K562 (cell line): ENCODE data around the gene CD300LG. TPM values are rescaled to one million over a fixed set of nuclear protein-coding genes. Genes with fewer than 3 reads are reported as not detected.
A peak's percentile ranks its signal among the peaks of the same experiment; 100 is the strongest.

Experiments
- ATAC-seq: fragments of 200-7000 bp; cut with Tn5 transposase; 3 replicates; pipeline ENCODE4 v1.9.1; 2020; ENCODE audit warnings: moderate library complexity
- BruUV-seq: library from RNA; stranded (reverse); fragments of 400-500 nt; replicated peaks from 2 replicates; lab custom pipeline; 2021; lab: Mats Ljungman, UMichigan
- CTCF ChIA-PET: fragments of 300-600 bp; formaldehyde crosslinking; extraction: SDS; loops from one replicate; lab custom pipeline; 2021; ENCODE audit warnings: low intra/inter-chr PET ratio; lab: Yijun Ruan, JAX
- POLR2A ChIA-PET: fragments of 300-600, 350-650 bp; sonication (Branson Sonifier 250); formaldehyde crosslinking; extraction: SDS; loops from one replicate; lab custom pipeline; 2021; ENCODE audit warnings: antibody characterized with exemption, inconsistent platforms; lab: Yijun Ruan, JAX
- DNase-seq, 4 experiments: peaks; one replicate each; pipeline versions ENCODE4 v3.0.0 to v3.0.0-alpha.2; 2011 to 2018; ENCODE audit warnings: low spot score in 3 of 4, mixed read lengths in 3 of 4; ENCODE audit errors: extremely low read depth in 1 of 4
- FAIRE-seq: peaks from 2 replicates; lab custom pipeline; 2011; peaks lifted over from hg19 to GRCh38; lab: Jason Lieb, UNC
- H2AFZ ChIP-seq: 2 replicates; pipeline ENCODE4 v1.6.0; 2011; ENCODE audit warnings: low read depth, low read length, control low read depth, inconsistent platforms
- H3K27ac ChIP-seq: fragments of 200-600 bp; 3 replicates; pipeline ENCODE4 v1.8.0; 2011; ENCODE audit warnings: low read depth, mild to moderate bottlenecking, control low read depth, inconsistent platforms, low read length, moderate library complexity, mixed read lengths; ENCODE audit errors: extremely low read depth
- H3K27me3 ChIP-seq, 2 experiments: fragments of 300-600 bp in 1 of 2; 2 replicates in 1 of 2; 3 replicates in 1 of 2; pipeline versions ENCODE4 v1.6.0 to v1.8.0; 2011; ENCODE audit warnings: inconsistent platforms in 2 of 2, low read length in 2 of 2, mild to moderate bottlenecking in 1 of 2, mixed read lengths in 1 of 2, moderate library complexity in 1 of 2; ENCODE audit not compliant: control insufficient read depth in 2 of 2, insufficient read depth in 2 of 2
- H3K36me3 ChIP-seq: fragments of 300-600 bp; 3 replicates; pipeline ENCODE4 v1.8.0; 2011; ENCODE audit warnings: mild to moderate bottlenecking, low read length, inconsistent platforms; ENCODE audit not compliant: control insufficient read depth, insufficient read depth
- H3K4me1 ChIP-seq, 2 experiments: fragments of 200-600 bp in 1 of 2; replicated peaks in 1 of 2; 2 replicates in 1 of 2; 3 replicates in 1 of 2; pipeline versions ENCODE4 v1.5.1 to v1.8.0; 2011; ENCODE audit warnings: inconsistent platforms in 2 of 2, low read length in 2 of 2, mild to moderate bottlenecking in 1 of 2, mixed read lengths in 1 of 2, moderate library complexity in 1 of 2; ENCODE audit not compliant: control insufficient read depth in 2 of 2, insufficient read depth in 2 of 2
- H3K4me2 ChIP-seq: 2 replicates; pipeline ENCODE4 v1.6.1; 2011; ENCODE audit warnings: low read length, control low read depth, inconsistent platforms, mixed read lengths; ENCODE audit not compliant: insufficient read depth
- H3K4me3 ChIP-seq: fragments of 200-600 bp; sonication (generic), shearing (Covaris generic); 2 replicates; pipeline ENCODE4 v1.5.1; 2016; ENCODE audit warnings: control low read depth, inconsistent platforms
- H3K79me2 ChIP-seq: fragments of 200-600 bp; 3 replicates; pipeline ENCODE4 v1.8.0; 2011; ENCODE audit warnings: low read length, inconsistent platforms; ENCODE audit not compliant: control insufficient read depth, insufficient read depth
- H3K9ac ChIP-seq, 2 experiments: 2 replicates each; pipeline versions ENCODE4 v1.6.0 to v1.6.1; 2011; ENCODE audit warnings: low read depth in 2 of 2, low read length in 2 of 2, control low read depth in 1 of 2, inconsistent platforms in 1 of 2, mild to moderate bottlenecking in 1 of 2, mixed read lengths in 1 of 2; ENCODE audit not compliant: insufficient read depth in 1 of 2
- H3K9me1 ChIP-seq: one replicate; pipeline ENCODE4 v1.6.0; 2011; ENCODE audit warnings: inconsistent platforms, mild to moderate bottlenecking, low read length, moderate library complexity; ENCODE audit not compliant: control insufficient read depth, insufficient read depth
- H3K9me3 ChIP-seq: replicated peaks from 2 replicates; pipeline ENCODE4 v1.5.1; 2011; ENCODE audit warnings: low read depth, low read length, inconsistent platforms; ENCODE audit not compliant: control insufficient read depth, insufficient read depth
- H4K20me1 ChIP-seq: replicated peaks from 2 replicates; pipeline ENCODE4 v1.6.1; 2011; ENCODE audit warnings: low read length, inconsistent platforms, mixed read lengths; ENCODE audit not compliant: control insufficient read depth, insufficient read depth
- FOSL1 ChIP-seq: fragments of 200-800 bp; sonication (Bioruptor generic); conservative IDR thresholded peaks from 2 replicates; pipeline ENCODE4 v1.6.1; 2016; ENCODE audit warnings: missing genetic modification characterization, missing compliant biosample characterization
- GABPB1 ChIP-seq: sonication (generic); formaldehyde crosslinking; IDR thresholded peaks from 2 replicates; pipeline ENCODE4 v1.8.0; 2022; ENCODE audit warnings: mild to moderate bottlenecking, missing genetic modification reagents
- IFI16 ChIP-seq: fragments of 250-450 bp; sonication (Bioruptor Pico); IDR thresholded peaks from 2 replicates; pipeline ENCODE4 v2.1.2; 2022; ENCODE audit warnings: mild to moderate bottlenecking, inconsistent platforms
- MAZ ChIP-seq, 2 experiments: fragments of 450-650 bp in 1 of 2; sonication (generic) in 1 of 2; formaldehyde crosslinking; IDR thresholded peaks in 1 of 2; conservative IDR thresholded peaks in 1 of 2; 2 replicates each; pipeline versions ENCODE4 v1.4.0 to v1.5.0; 2020; ENCODE audit warnings: mild to moderate bottlenecking in 1 of 2, missing genetic modification reagents in 1 of 2
- NR2C2 ChIP-seq, 2 experiments: fragments of 200-800 bp in 1 of 2; sonication (Bioruptor generic) in 1 of 2; sonication (generic) in 1 of 2; formaldehyde crosslinking in 1 of 2; IDR thresholded peaks; 2 replicates each; pipeline versions ENCODE4 v1.6.1 to v1.8.0; 2016 to 2022; ENCODE audit warnings: mild to moderate bottlenecking in 1 of 2, missing compliant biosample characterization in 1 of 2, missing genetic modification characterization in 1 of 2, missing genetic modification reagents in 1 of 2
- NR2F6 ChIP-seq: fragments of 450-650 bp; formaldehyde crosslinking; IDR thresholded peaks from 2 replicates; pipeline ENCODE4 v1.4.0; 2020; ENCODE audit warnings: mild to moderate bottlenecking
- NRF1 ChIP-seq, 2 experiments: fragments of 450-650 bp; IDR thresholded peaks in 1 of 2; conservative IDR thresholded peaks in 1 of 2; 2 replicates each; pipeline ENCODE4 v1.6.1; 2014; ENCODE audit warnings: mild to moderate bottlenecking in 2 of 2
- RHOXF2B ChIP-seq: fragments of 250-450 bp; sonication (Bioruptor Pico); conservative IDR thresholded peaks from 2 replicates; pipeline ENCODE4 v1.5.1; 2021
- SMC3 ChIP-seq: conservative IDR thresholded peaks from 2 replicates; pipeline ENCODE4 v1.6.1; 2011; ENCODE audit warnings: low read depth, low read length, improper control_type of control experiment; ENCODE audit not compliant: insufficient read depth
- SNIP1 ChIP-seq: fragments of 450-650 bp; IDR thresholded peaks from 2 replicates; pipeline ENCODE4 v1.7.1; 2017; ENCODE audit warnings: low read depth, mild to moderate bottlenecking
- TEAD4 ChIP-seq, 2 experiments: sonication (generic) in 1 of 2; formaldehyde crosslinking in 1 of 2; IDR thresholded peaks; 2 replicates each; pipeline versions ENCODE4 v1.6.1 to v1.8.0; 2012 to 2022; ENCODE audit warnings: borderline replicate concordance in 1 of 2, inconsistent platforms in 1 of 2, low read length in 1 of 2, mild to moderate bottlenecking in 1 of 2, missing genetic modification reagents in 1 of 2
- YBX1 ChIP-seq: fragments of 450-650 bp; IDR thresholded peaks from 2 replicates; pipeline ENCODE4 v1.7.1; 2016; ENCODE audit warnings: mild to moderate bottlenecking
- ZC3H4 ChIP-seq: sonication (generic); formaldehyde crosslinking; IDR thresholded peaks from 2 replicates; pipeline ENCODE4 v1.9.0; 2021; ENCODE audit warnings: missing genetic modification reagents, borderline replicate concordance
- ZNF165 ChIP-seq: fragments of 250-450 bp; sonication (Bioruptor Pico); IDR thresholded peaks from 2 replicates; pipeline ENCODE4 v1.4.0; 2020; ENCODE audit warnings: borderline replicate concordance
- ZNF175 ChIP-seq: fragments of 200-800 bp; sonication (Bioruptor generic); IDR thresholded peaks from 2 replicates; pipeline ENCODE4 v1.6.1; 2016; ENCODE audit warnings: low read depth, mild to moderate bottlenecking, missing genetic modification characterization, missing compliant biosample characterization
- ZNF431 ChIP-seq: sonication (generic); formaldehyde crosslinking; IDR thresholded peaks from 2 replicates; pipeline ENCODE4 v1.8.0; 2022; ENCODE audit warnings: mild to moderate bottlenecking, missing genetic modification reagents
- WGBS: fragments of 100-300 bp; shearing (Covaris generic); methylation state at CpG from one replicate; pipeline ENCODE4 v1.1.6; 2016; ENCODE audit warnings: low coverage, mixed read lengths; ENCODE audit not compliant: insufficient coverage; ENCODE audit errors: missing lambda C conversion rate; 5-methylcytosine and 5-hydroxymethylcytosine counted together
- in situ Hi-C: fragments of 300-500 bp; cut with MboI; formaldehyde crosslinking; loops from 4 replicates; pipeline ENCODE4 v1.15.0; 2018; ENCODE audit warnings: inconsistent platforms, mixed read lengths
- intact Hi-C: fragments of 100-400 bp; cut with micrococcal nuclease; formaldehyde crosslinking; loops from 2 replicates; pipeline ENCODE4 v1.14.2; 2022
- polyA plus RNA-seq, 8 experiments: library from polyadenylated mRNA; depleted of rRNA in 4 of 8; stranded (reverse) in 5 of 8; unstranded in 3 of 8; fragments of >200 nt; fragmentation: Nextera tagmentation in 2 of 8; fragmentation: Illumina TruSeq in 1 of 8; extraction: Ambion mirVana in 2 of 8; extraction: Trizol in 1 of 8; gene quantifications; 2 replicates each; pipeline versions ENCODE4 v1.2.1 to v1.2.3, GENCODE V29; 2011 to 2014; ENCODE audit warnings: inconsistent platforms in 1 of 8, missing spikeins in 1 of 8
- total RNA-seq, 7 experiments: library from RNA; depleted of rRNA in 6 of 7; stranded (reverse); fragments of >200 nt in 6 of 7; fragmentation: Illumina TruSeq in 2 of 7; extraction: Trizol in 2 of 7; gene quantifications; 2 replicates each; pipeline versions ENCODE4 v1.2.1 to v1.2.3, GENCODE V29; 2011 to 2021; ENCODE audit warnings: low replicate concordance in 1 of 7
- TF ChIP-seq, protein P1 (sequence below), 2 experiments: fragments of 450-650 bp in 1 of 2; sonication (generic) in 1 of 2; formaldehyde crosslinking; conservative IDR thresholded peaks; 2 replicates each; pipeline versions ENCODE4 v1.4.0 to v1.8.1; 2020 to 2022; ENCODE audit warnings: mild to moderate bottlenecking in 1 of 2, missing genetic modification reagents in 1 of 2
- TF ChIP-seq, protein P2 (sequence below), 2 experiments: fragments of 250-450 bp in 1 of 2; fragments of 450-650 bp in 1 of 2; sonication (Bioruptor Pico) in 1 of 2; IDR thresholded peaks; 2 replicates each; pipeline versions ENCODE4 v1.6.1 to v1.8.0; 2016 to 2021; ENCODE audit warnings: mild to moderate bottlenecking in 2 of 2, moderate library complexity in 2 of 2, missing compliant biosample characterization in 1 of 2, missing genetic modification characterization in 1 of 2

The CD300LG gene
- total and polyA plus RNA-seq, 9 of the 15 experiments (the other 6 are each of a cell fraction or from before 2014, with no cell fraction given) = not detected

DNA sequence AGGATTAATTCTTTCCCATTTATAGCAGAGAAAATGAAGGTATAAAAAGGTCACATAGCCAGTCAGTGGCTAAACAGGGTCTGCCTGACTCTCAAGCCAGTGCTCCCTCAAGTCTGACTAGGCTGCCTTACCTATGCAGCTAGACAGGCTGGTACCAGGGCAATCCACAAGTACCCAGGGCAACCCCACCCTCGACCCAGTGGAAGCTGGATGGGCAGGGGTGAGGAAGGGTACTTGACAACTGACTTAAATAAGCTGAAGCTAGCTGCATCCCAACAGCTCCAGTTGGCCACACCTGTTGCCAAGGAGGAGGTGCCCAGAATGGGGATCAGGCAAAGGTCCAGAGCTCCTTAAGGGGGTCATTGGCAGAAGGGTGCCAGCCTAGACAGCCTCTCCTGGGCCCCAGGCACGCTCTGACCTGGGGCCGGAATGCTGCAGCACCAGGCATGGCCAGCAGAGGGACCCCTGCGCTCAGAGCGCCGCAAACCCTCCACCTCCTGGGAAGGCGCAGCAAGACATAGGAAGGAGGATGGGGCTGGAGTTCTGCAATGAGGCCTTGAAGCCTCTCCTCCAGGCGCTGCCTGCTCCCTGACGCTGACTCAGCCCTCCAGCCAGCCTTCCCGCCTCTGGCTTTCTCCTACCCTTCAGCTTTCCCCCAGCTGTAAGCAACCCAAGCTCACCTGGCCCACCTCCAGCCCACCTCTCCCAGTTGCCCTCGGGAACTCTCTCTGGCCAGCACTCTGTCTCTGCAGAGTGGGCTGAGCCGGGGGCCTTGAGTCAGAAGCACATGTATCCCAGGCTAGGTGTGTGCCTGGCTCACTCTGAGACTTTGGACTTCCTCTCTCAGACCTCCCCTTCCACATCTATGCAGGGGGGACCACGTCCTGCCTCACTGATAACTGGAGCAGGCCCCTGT is 31.5 kb downstream of the CD300LG start:
- Histone ChIP-seq H3K27me3 (peaks cover 2 to 19% of the 10 kb centered on the region in 2 experiments; a peak in 2 of 5 replicates), H2AFZ (peak overlapping the region; percentile 48), H3K4me1 (peaks cover 0 to 33% of the 10 kb centered on the region in 2 experiments; a peak in 3 of 5 replicates), H3K79me2 (no peaks in the 10 kb centered on the region), H3K4me3 (no peak overlapping the region), H3K9me3 (no peaks in the 10 kb centered on the region), H3K9me1 (no peaks in the 10 kb centered on the region), H3K4me2 (no peak overlapping the region), H3K9ac (peak overlapping the region in 1 of 2 experiments; percentile 57; a peak in 2 of 4 replicates), H4K20me1 (no peaks in the 10 kb centered on the region; the same call in 1 of the 2 replicates), H3K27ac (no peak overlapping the region), H3K36me3 (no peaks in the 10 kb centered on the region)
- whole genome bisulfite sequencing = 3% methylated on average over 11 of the region's 13 CpGs
- FAIRE-seq (peak; percentile 89), DNase-seq (peak; percentile 82 to 89 (median 86)), ATAC-seq (peak; percentile 95)
- no TSS peak for BruUV-seq
- in situ Hi-C loops (no loop called here), intact Hi-C loops (loop anchor here (2.0 kb wide), 1 partner anchor 116 kb away; no protein-coding TSS in a partner anchor)
- POLR2A ChIA-PET = interaction anchor here (0.5 to 1.2 kb wide), 3 partner anchors 20 to 474 kb away, joined by 3 to 4 read pairs (median 3); no protein-coding TSS in a partner anchor
- CTCF ChIA-PET = interaction anchor here (0.6 to 1.2 kb wide), 6 partner anchors 32 to 473 kb away, joined by 3 to 4 read pairs (median 3); no protein-coding TSS in a partner anchor
- peak; percentile 28 to 43; a peak in 2 of 4 replicates for TF ChIP-seq NRF1 (conservative IDR thresholded peaks at IDR 0.05 in 1 of 2, IDR thresholded peaks at IDR 0.05 in 1 of 2)
- no peak for TF ChIP-seq IFI16 (CRISPR knock-in tag)
- TF ChIP-seq ZNF175 (CRISPR knock-in tag) = no peak
- TF ChIP-seq GABPB1 (CRISPR knock-in tag) = 0 out of 2 replicates have a peak, but pooled peaks have one; percentile 30
- TF ChIP-seq ZNF165 (CRISPR knock-in tag) = no peak
- TF ChIP-seq SNIP1 = no peak
- peak; percentile 70 for TF ChIP-seq TEAD4 (IDR thresholded peaks at IDR 0.05; ENCODE audit: low read length)
- TF ChIP-seq TEAD4 (CRISPR knock-in tag; IDR thresholded peaks at IDR 0.05; ENCODE audit: borderline replicate concordance) = no peak
- peak; percentile 89 for TF ChIP-seq SMC3
- TF ChIP-seq, protein P1, sequence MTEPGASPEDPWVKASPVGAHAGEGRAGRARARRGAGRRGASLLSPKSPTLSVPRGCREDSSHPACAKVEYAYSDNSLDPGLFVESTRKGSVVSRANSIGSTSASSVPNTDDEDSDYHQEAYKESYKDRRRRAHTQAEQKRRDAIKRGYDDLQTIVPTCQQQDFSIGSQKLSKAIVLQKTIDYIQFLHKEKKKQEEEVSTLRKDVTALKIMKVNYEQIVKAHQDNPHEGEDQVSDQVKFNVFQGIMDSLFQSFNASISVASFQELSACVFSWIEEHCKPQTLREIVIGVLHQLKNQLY (CRISPR knock-in tag; conservative IDR thresholded peaks at IDR 0.05) = no peak
- TF ChIP-seq NR2C2 (CRISPR knock-in tag; IDR thresholded peaks at IDR 0.05) = no peak
- TF ChIP-seq NR2C2 (tag; IDR thresholded peaks at IDR 0.05) = no peak
- TF ChIP-seq, protein P2, sequence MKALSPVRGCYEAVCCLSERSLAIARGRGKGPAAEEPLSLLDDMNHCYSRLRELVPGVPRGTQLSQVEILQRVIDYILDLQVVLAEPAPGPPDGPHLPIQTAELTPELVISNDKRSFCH (CRISPR knock-in tag; IDR thresholded peaks at IDR 0.05) = no peak
- TF ChIP-seq, protein P2 (tag; IDR thresholded peaks at IDR 0.05) = peak; percentile 65; the same call in 1 of the 2 replicates
- peak in 1 of 2 experiments; percentile 69; a peak in 2 of 4 replicates for TF ChIP-seq MAZ (CRISPR knock-in tag; conservative IDR thresholded peaks at IDR 0.05 in 1 of 2, IDR thresholded peaks at IDR 0.05 in 1 of 2)
- TF ChIP-seq ZNF431 (CRISPR knock-in tag) = no peak
- no peak for TF ChIP-seq NR2F6 (CRISPR knock-in tag)
- no peak for TF ChIP-seq ZC3H4 (CRISPR knock-in tag)
- TF ChIP-seq RHOXF2B (CRISPR knock-in tag) = no peak
- no peak for TF ChIP-seq FOSL1 (tag)
- no peak for TF ChIP-seq YBX1
